Measurements from ENCODE around the gene CCDC198.

GRCh38 chr14:57479197-57479596, 14.5 kb downstream of the CCDC198 start:
- TF ChIP-seq RNF2 (IDR thresholded peaks at IDR 0.05; ENCODE audit: borderline replicate concordance, low read depth), result no peak
- no peak for TF ChIP-seq MYC (IDR thresholded peaks at IDR 0.05; ENCODE audit: borderline replicate concordance, low read length)
- no peak for TF ChIP-seq EP300 (IDR thresholded peaks at IDR 0.05)
- TF ChIP-seq MAX (IDR thresholded peaks at IDR 0.05), result no peak
- no peak for TF ChIP-seq CTCF (IDR thresholded peaks at IDR 0.05)
- no peak for TF ChIP-seq USF2 (IDR thresholded peaks at IDR 0.05)
- no peak for TF ChIP-seq POLR2A (IDR thresholded peaks at IDR 0.05; ENCODE audit: low read length)

Data from A549 (cell line).